ENCODE data around the gene BMERB1. TPM values are rescaled to one million over a fixed set of nuclear protein-coding genes. Genes with fewer than 3 reads are reported as not detected.
"Not testable (repeated sequence)": the region's sequence is repeated elsewhere in the genome, so short reads cannot be mapped to it uniquely, and the experiment has no call there.

Gene BMERB1
- total and polyA plus RNA-seq, 4 donors = 5.6 to 33.3 (median 9.0) TPM

- no peak overlapping the region for H3K27ac ChIP-seq (ENCODE audit: low read depth in 1 of 2, low read length in 2 of 2)
- no peak overlapping the region for H3K9ac ChIP-seq (ENCODE audit: low read depth in 1 of 2, low read length in 2 of 2)
- TF ChIP-seq, protein P1, sequence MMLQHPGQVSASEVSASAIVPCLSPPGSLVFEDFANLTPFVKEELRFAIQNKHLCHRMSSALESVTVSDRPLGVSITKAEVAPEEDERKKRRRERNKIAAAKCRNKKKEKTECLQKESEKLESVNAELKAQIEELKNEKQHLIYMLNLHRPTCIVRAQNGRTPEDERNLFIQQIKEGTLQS (IDR thresholded peaks at IDR 0.05) = no peak
- no peaks in the 10 kb centered on the region for H3K4me1 ChIP-seq (ENCODE audit: control insufficient read depth in 4 of 4, insufficient read depth in 4 of 4, low read length in 3 of 4)
- DNase-seq (ENCODE audit: low spot score) = no peak
- H3K27me3 ChIP-seq (ENCODE audit: control insufficient read depth in 4 of 4, insufficient read depth in 4 of 4, low read length in 3 of 4) = no peaks in the 10 kb centered on the region
- H3K36me3 ChIP-seq (ENCODE audit: control insufficient read depth in 4 of 4, insufficient read depth in 3 of 4, low read depth in 1 of 4, low read length in 3 of 4) = no peaks in the 10 kb centered on the region
- no peak overlapping the region for H3K4me3 ChIP-seq (ENCODE audit: low read depth in 1 of 3, low read length in 3 of 3)
- no peaks in the 10 kb centered on the region for H3K9me3 ChIP-seq (ENCODE audit: control insufficient read depth in 4 of 4, low read length in 3 of 4)
- 93% methylated on average over 2 of the region's 2 CpGs for WGBS
Measured at GRCh38 chr16:15545544-15545943, 111.2 kb downstream of the BMERB1 start.

- WGBS = 94% methylated on average over 13 of the region's 13 CpGs
- H3K4me1 ChIP-seq (ENCODE audit: control insufficient read depth in 4 of 4, insufficient read depth in 4 of 4, low read length in 3 of 4); H3K4me3 ChIP-seq (ENCODE audit: low read depth in 1 of 3, low read length in 3 of 3); H3K27me3 ChIP-seq (ENCODE audit: control insufficient read depth in 4 of 4, insufficient read depth in 4 of 4, low read length in 3 of 4); H3K36me3 ChIP-seq (ENCODE audit: control insufficient read depth in 4 of 4, insufficient read depth in 3 of 4, low read depth in 1 of 4, low read length in 3 of 4); H3K9me3 ChIP-seq (ENCODE audit: control insufficient read depth in 4 of 4, low read length in 3 of 4); H3K9ac ChIP-seq (ENCODE audit: low read depth in 1 of 2, low read length in 2 of 2); H3K27ac ChIP-seq (ENCODE audit: low read depth in 1 of 2, low read length in 2 of 2); DNase-seq (ENCODE audit: low spot score): not testable (repeated sequence)
Measured at GRCh38 chr16:15547072-15547767, 112.8 kb downstream of the BMERB1 start.

GRCh38 chr16:15547768-15548096, 113.3 kb downstream of the BMERB1 start:
- peaks cover 0 to 3% (median 0%) of the 10 kb centered on the region in 4 donors for H3K36me3 ChIP-seq (ENCODE audit: control insufficient read depth in 4 of 4, insufficient read depth in 3 of 4, low read depth in 1 of 4, low read length in 3 of 4)
- H3K4me3 ChIP-seq (ENCODE audit: low read depth in 1 of 3, low read length in 3 of 3) = no peak overlapping the region
- H3K4me1 ChIP-seq (ENCODE audit: control insufficient read depth in 4 of 4, insufficient read depth in 4 of 4, low read length in 3 of 4) = no peaks in the 10 kb centered on the region
- 96% methylated on average over 6 of the region's 6 CpGs for WGBS
- H3K9me3 ChIP-seq (ENCODE audit: control insufficient read depth in 4 of 4, low read length in 3 of 4) = no peaks in the 10 kb centered on the region
- H3K9ac ChIP-seq (ENCODE audit: low read depth in 1 of 2, low read length in 2 of 2) = no peak overlapping the region
- DNase-seq (ENCODE audit: low spot score) = no peak
- H3K27ac ChIP-seq (ENCODE audit: low read depth in 1 of 2, low read length in 2 of 2) = no peak overlapping the region
- TF ChIP-seq HNF4G (IDR thresholded peaks at IDR 0.05) = no peak
- no peak for TF ChIP-seq SP1 (IDR thresholded peaks at IDR 0.05)
- no peak for TF ChIP-seq EGR1 (IDR thresholded peaks at IDR 0.05; ENCODE audit: low read depth in 2 of 2)
- TF ChIP-seq, protein P1 (IDR thresholded peaks at IDR 0.05) = no peak
- TF ChIP-seq NR2F2 (IDR thresholded peaks at IDR 0.05) = no peak
- TF ChIP-seq, protein P2, sequence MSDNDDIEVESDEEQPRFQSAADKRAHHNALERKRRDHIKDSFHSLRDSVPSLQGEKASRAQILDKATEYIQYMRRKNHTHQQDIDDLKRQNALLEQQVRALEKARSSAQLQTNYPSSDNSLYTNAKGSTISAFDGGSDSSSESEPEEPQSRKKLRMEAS (IDR thresholded peaks at IDR 0.05) = no peak
- TF ChIP-seq RAD21 (IDR thresholded peaks at IDR 0.05) = no peak
- TF ChIP-seq TAF1 (conservative IDR thresholded peaks at IDR 0.05) = no peak
- TF ChIP-seq GABPA (IDR thresholded peaks at IDR 0.05 in 1 of 2, conservative IDR thresholded peaks at IDR 0.05 in 1 of 2) = no peak
- TF ChIP-seq RXRA (IDR thresholded peaks at IDR 0.05) = no peak
- no peak for TF ChIP-seq YY1 (IDR thresholded peaks at IDR 0.05)
- TF ChIP-seq, protein P3, sequence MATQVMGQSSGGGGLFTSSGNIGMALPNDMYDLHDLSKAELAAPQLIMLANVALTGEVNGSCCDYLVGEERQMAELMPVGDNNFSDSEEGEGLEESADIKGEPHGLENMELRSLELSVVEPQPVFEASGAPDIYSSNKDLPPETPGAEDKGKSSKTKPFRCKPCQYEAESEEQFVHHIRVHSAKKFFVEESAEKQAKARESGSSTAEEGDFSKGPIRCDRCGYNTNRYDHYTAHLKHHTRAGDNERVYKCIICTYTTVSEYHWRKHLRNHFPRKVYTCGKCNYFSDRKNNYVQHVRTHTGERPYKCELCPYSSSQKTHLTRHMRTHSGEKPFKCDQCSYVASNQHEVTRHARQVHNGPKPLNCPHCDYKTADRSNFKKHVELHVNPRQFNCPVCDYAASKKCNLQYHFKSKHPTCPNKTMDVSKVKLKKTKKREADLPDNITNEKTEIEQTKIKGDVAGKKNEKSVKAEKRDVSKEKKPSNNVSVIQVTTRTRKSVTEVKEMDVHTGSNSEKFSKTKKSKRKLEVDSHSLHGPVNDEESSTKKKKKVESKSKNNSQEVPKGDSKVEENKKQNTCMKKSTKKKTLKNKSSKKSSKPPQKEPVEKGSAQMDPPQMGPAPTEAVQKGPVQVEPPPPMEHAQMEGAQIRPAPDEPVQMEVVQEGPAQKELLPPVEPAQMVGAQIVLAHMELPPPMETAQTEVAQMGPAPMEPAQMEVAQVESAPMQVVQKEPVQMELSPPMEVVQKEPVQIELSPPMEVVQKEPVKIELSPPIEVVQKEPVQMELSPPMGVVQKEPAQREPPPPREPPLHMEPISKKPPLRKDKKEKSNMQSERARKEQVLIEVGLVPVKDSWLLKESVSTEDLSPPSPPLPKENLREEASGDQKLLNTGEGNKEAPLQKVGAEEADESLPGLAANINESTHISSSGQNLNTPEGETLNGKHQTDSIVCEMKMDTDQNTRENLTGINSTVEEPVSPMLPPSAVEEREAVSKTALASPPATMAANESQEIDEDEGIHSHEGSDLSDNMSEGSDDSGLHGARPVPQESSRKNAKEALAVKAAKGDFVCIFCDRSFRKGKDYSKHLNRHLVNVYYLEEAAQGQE (IDR thresholded peaks at IDR 0.05) = no peak
- TF ChIP-seq, protein P4, sequence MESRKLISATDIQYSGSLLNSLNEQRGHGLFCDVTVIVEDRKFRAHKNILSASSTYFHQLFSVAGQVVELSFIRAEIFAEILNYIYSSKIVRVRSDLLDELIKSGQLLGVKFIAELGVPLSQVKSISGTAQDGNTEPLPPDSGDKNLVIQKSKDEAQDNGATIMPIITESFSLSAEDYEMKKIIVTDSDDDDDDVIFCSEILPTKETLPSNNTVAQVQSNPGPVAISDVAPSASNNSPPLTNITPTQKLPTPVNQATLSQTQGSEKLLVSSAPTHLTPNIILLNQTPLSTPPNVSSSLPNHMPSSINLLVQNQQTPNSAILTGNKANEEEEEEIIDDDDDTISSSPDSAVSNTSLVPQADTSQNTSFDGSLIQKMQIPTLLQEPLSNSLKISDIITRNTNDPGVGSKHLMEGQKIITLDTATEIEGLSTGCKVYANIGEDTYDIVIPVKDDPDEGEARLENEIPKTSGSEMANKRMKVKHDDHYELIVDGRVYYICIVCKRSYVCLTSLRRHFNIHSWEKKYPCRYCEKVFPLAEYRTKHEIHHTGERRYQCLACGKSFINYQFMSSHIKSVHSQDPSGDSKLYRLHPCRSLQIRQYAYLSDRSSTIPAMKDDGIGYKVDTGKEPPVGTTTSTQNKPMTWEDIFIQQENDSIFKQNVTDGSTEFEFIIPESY (IDR thresholded peaks at IDR 0.05) = no peak
- TF ChIP-seq, protein P5, sequence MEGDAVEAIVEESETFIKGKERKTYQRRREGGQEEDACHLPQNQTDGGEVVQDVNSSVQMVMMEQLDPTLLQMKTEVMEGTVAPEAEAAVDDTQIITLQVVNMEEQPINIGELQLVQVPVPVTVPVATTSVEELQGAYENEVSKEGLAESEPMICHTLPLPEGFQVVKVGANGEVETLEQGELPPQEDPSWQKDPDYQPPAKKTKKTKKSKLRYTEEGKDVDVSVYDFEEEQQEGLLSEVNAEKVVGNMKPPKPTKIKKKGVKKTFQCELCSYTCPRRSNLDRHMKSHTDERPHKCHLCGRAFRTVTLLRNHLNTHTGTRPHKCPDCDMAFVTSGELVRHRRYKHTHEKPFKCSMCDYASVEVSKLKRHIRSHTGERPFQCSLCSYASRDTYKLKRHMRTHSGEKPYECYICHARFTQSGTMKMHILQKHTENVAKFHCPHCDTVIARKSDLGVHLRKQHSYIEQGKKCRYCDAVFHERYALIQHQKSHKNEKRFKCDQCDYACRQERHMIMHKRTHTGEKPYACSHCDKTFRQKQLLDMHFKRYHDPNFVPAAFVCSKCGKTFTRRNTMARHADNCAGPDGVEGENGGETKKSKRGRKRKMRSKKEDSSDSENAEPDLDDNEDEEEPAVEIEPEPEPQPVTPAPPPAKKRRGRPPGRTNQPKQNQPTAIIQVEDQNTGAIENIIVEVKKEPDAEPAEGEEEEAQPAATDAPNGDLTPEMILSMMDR (IDR thresholded peaks at IDR 0.05; ENCODE audit: low read depth, low read length, missing input control) = no peak
- no peak for TF ChIP-seq FOXA1 (IDR thresholded peaks at IDR 0.05)
- H3K27me3 ChIP-seq (ENCODE audit: control insufficient read depth in 4 of 4, insufficient read depth in 4 of 4, low read length in 3 of 4) = no peaks in the 10 kb centered on the region
